ENCODE measurements around the gene ST3GAL3. TPM values are rescaled to one million over a fixed set of nuclear protein-coding genes. Genes with fewer than 3 reads are reported as not detected.

ST3GAL3 gene
- total RNA-seq, 1 donor from 2014 or later, result 24.4 TPM

DNA sequence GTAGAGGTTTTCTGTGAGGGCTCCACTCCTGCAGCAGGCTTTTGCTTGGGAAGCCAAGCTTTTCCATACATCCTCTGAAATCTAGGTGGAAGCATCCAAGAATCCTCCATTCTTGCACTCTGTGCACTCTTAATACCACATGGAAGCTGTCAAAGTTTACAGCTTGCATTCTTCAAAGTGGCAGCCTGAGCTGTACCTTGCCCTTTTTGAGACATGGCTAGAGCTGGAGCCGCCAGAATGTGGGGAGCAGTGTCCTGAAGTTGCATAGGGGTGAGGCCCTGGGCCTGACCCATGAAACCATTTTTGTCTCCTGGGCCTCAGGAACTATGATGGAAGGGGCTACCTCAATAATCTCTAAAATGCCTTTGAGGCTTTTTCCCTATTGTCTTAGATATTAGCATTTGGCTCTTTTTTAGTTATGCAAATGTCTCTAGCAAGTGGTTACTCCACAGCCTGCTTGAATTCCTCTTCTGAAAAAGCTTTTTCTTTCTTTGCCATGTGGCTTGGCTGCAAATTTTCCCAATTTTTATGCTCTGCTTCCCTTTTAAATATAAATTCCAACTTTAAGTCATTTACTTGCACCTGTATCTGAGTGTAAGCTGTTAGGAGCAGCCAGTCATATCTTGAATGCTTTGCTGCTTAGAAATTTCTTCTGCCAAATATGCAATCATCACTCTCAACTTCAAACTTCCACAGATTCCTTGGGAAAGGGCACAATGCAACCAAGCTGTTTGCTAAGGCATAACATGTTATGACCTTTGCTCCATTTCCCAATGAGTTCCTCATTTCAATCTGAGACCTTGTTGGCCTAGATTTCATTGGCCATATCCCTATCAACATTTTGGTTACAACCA lies 134.2 kb downstream of the ST3GAL3 start:
- H3K4me3 Mint-ChIP-seq, result no peak overlapping the region
- no peak for DNase-seq (ENCODE audit: extremely low spot score, unreplicated experiment)
- peaks cover 16% of the 10 kb centered on the region for H3K4me1 Mint-ChIP-seq (ENCODE audit: unreplicated experiment)
- H3K36me3 Mint-ChIP-seq, result peaks cover 35% of the 10 kb centered on the region
- no peaks in the 10 kb centered on the region for H3K27me3 Mint-ChIP-seq
- H3K27ac Mint-ChIP-seq, result no peak overlapping the region
- peaks cover 11% of the 10 kb centered on the region for H3K9me3 Mint-ChIP-seq
- TF ChIP-seq CTCF (conservative IDR thresholded peaks at IDR 0.05), result no peak

GRCh38 chr1:43842175-43842498 lies 134.8 kb downstream of the ST3GAL3 start:
- DNase-seq (ENCODE audit: extremely low spot score, unreplicated experiment), result no peak
- TF ChIP-seq CTCF (conservative IDR thresholded peaks at IDR 0.05), result no peak
- Mint-ChIP-seq H3K36me3 (peaks cover 31% of the 10 kb centered on the region), H3K27ac (no peak overlapping the region), H3K27me3 (no peaks in the 10 kb centered on the region), H3K4me3 (no peak overlapping the region), H3K4me1 (ENCODE audit: unreplicated experiment) (peaks cover 10% of the 10 kb centered on the region), H3K9me3 (peaks cover 12% of the 10 kb centered on the region)

GRCh38 chr1:43843684-43844083 lies 136.3 kb downstream of the ST3GAL3 start:
- H3K27me3 Mint-ChIP-seq, result no peaks in the 10 kb centered on the region
- TF ChIP-seq CTCF (conservative IDR thresholded peaks at IDR 0.05), result no peak
- H3K4me3 Mint-ChIP-seq, result no peak overlapping the region
- peaks cover 3% of the 10 kb centered on the region for H3K4me1 Mint-ChIP-seq (ENCODE audit: unreplicated experiment)
- DNase-seq (ENCODE audit: extremely low spot score, unreplicated experiment), result no peak
- peaks cover 31% of the 10 kb centered on the region for H3K36me3 Mint-ChIP-seq
- no peak overlapping the region for H3K27ac Mint-ChIP-seq
- peaks cover 16% of the 10 kb centered on the region for H3K9me3 Mint-ChIP-seq

GRCh38 chr1:43844114-43844513 lies 136.8 kb downstream of the ST3GAL3 start:
- H3K4me1 Mint-ChIP-seq (ENCODE audit: unreplicated experiment), result peaks cover 3% of the 10 kb centered on the region

DNA sequence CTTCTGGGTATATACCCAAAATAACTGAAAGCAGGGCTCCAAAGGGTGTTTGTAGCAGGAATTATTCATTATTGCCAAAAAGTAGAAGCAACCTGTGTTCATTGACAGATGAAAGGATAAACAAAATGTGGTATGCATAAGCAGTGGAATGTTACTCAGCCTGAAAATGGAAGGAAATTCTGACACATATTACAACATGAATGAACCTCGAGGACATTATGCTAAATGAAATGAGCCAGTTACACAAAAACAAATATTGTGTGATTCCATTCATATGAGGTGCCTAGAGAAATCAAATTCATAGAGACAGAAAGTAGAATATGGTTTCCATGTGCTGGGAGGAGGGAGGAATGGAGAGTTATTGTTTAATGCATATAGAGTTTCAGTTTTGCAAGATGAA lies 140.0 kb downstream of the ST3GAL3 start:
- Mint-ChIP-seq H3K4me3 (no peak overlapping the region), H3K27ac (peak overlapping the region; percentile 31)

More at GRCh38 chr1:43844114-43844513, 136.8 kb downstream of the ST3GAL3 start:
- no peak overlapping the region for H3K27ac Mint-ChIP-seq
- peaks cover 31% of the 10 kb centered on the region for H3K36me3 Mint-ChIP-seq
- H3K9me3 Mint-ChIP-seq, result peaks cover 16% of the 10 kb centered on the region
- DNase-seq (ENCODE audit: extremely low spot score, unreplicated experiment), result no peak
- no peak overlapping the region for H3K4me3 Mint-ChIP-seq
- no peak for TF ChIP-seq CTCF (conservative IDR thresholded peaks at IDR 0.05)
- no peaks in the 10 kb centered on the region for H3K27me3 Mint-ChIP-seq

More for the DNA sequence above, 140.0 kb downstream of the ST3GAL3 start:
- TF ChIP-seq CTCF (conservative IDR thresholded peaks at IDR 0.05), result no peak
- no peak for DNase-seq (ENCODE audit: extremely low spot score, unreplicated experiment)
- Mint-ChIP-seq H3K36me3 (peaks cover 13% of the 10 kb centered on the region), H3K27me3 (no peaks in the 10 kb centered on the region), H3K4me1 (ENCODE audit: unreplicated experiment) (no peaks in the 10 kb centered on the region), H3K9me3 (peaks cover 10% of the 10 kb centered on the region)
